Amygdala (tissue), 56 donors: ENCODE data around the gene TUBB4B.

Experiments
- DNase-seq, 56 donors: peaks; one replicate each; lab custom pipeline; 2025; lab: John Stamatoyannopoulos, UW

TUBB4B gene

DNA sequence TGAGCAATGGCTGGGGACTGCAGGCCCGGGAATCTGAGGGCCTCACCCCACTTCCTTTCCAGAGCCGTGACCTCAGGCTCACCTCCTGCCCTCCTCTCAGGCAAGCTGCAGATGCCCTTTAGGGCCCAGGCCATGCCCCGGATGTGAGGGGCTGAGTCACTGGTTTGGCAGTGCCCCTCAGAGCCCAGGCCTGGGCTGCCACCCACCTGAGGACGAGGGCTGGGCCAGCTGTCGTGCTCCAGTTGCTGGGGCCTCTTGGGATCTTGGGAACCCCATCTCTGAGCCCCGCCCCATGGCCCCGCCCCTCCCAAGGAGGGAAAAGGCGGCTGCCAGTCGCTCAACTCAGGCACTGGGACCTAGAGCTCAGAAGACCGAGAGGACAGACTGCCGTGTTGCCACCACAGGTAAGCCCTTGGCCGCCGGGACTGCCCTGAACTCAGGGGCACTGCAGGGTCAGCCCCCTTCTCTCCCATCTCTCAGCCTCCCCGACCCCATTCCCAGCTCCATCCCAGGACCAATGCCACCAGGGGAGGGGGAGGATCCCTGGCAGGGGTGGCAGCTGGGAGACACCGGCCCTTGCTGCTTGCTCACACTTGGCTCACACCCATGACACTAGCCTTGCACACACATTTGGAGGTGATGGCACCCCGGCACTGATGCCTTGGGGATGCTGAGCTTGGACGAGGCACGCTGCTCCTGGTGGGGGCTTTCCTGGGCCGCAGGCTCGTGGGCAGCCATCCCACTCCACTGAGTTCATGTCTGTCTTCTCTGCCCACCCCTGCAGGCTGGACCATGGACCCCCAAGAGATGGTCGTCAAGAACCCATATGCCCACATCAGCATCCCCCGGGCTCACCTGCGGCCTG is 16.0 kb upstream of the TUBB4B start, which contains the start of gene CYSRT1:
Gene CYSRT1 (plus strand): TSS at position 345 of the 865 bp plus-strand sequence. CDS start 448 bp downstream, at position 793.
- DNase-seq, result no peak

GRCh38 chr9:137225699-137226331 is 15.3 kb upstream of the TUBB4B start:
- DNase-seq, result no peak

DNA sequence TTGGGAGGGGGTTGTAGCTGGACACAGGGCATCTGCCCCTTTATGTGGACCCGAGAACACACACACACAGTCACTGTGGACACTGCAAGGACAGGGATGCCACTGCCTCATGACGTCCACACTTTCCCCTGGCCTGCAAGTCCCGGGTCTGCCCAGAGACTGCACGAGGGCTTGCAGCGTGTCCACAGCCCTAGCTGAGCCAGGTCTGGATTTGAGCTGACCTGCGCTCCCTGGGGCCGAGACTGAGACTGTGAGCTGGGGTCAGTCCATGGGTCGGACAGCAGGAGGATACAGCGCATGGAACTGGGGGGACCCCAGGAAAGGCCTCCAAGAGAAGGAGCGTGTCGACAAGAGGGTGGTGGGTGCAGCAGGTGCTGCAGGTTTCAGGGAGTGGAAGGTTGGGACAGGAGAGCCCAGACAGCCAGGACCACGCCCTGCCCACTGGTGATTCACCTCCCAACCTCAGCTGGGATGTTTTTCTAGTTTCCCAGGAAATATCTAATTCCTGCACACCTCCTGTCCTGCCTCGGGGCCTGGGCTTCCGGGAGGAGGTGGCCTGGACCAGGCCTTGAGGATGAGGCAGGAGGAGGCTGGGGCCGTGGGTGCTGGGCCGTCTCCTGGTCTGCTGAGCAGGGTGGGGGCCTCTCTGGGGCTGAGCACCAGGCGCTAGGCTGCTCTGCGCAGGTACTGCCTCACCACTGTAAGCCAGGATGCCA is 14.6 kb upstream of the TUBB4B start:
- no peak for DNase-seq

GRCh38 chr9:137227054-137227852 is 13.8 kb upstream of the TUBB4B start, which contains the start of gene RNF224:
RNF224 (plus strand) TSS chr9:137227502; CDS start chr9:137228336, 834 bp downstream.
- DNase-seq, result peak in 43 of 56 donors; percentile 3 to 75 (median 43)

GRCh38 chr9:137227853-137228505 is 13.1 kb upstream of the TUBB4B start:
- DNase-seq, result no peak

DNA sequence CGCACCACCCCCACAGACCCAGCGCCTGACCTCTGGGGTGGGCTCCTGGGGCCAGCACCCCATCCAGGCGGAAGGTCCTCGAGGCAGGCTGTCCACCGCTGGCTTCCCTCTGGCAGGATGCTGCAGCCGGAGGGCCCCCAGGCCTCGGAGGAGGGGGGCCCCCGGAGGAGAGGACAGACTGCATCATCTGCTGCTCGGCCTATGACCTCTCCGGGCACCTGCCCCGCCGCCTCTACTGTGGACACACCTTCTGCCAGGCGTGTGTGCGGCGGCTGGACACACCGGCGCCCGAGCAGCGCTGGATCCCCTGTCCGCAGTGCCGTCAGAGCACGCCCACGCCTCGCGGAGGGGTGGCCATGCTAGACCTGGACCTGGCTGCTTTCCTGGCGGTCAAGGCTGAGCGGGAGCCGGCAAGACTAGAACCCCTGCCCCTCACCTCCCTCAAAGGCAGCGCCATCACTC is 12.6 kb upstream of the TUBB4B start:
- no peak for DNase-seq

DNA sequence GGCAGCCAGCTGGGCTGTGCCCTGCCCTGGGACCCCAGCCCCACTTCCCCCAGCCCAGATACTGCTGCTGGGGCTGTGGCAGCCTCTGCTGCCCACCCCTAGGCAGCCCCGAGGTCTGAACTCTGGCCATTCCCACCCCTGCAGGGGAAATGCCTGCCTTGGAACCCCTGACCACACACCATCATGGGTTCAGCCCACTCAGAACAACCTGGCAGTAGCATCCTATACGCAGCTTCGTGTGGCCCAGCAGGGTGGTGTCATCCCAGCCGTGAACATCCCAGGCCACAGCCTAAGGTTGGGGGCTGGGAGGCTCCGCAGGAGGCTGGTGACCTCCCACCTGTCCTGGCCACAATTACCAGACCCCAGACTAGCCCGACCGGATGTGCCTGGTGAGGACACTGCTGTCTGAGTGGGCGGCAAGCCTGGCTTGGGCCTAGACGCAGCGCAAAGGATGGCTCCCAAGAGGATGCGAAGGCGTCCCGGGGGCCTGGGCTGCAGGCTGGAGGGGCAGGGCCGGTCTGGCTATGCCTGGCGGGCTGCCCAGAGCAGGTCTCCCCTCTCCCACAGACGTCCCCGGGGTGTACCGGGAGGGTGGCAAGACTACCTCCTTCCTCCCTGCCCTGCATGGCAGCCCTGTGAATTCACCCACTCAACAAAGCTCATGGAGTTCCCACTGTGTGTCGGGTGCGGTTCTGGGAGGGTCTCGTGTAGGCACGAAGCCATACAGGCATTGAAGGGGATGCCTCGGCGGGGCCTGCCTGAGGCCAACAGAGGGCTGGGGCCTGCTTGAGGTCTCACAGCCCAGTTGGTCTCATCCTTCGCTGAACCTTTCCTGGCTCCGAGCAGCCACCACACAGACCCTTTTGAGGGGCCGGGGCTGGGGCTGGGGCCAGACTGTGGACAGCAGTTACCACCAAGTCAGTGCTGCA is 11.9 kb upstream of the TUBB4B start:
- DNase-seq, result no peak

- DNase-seq, result no peak
Measured at GRCh38 chr9:137229903-137230704, 11.0 kb upstream of the TUBB4B start.

DNA sequence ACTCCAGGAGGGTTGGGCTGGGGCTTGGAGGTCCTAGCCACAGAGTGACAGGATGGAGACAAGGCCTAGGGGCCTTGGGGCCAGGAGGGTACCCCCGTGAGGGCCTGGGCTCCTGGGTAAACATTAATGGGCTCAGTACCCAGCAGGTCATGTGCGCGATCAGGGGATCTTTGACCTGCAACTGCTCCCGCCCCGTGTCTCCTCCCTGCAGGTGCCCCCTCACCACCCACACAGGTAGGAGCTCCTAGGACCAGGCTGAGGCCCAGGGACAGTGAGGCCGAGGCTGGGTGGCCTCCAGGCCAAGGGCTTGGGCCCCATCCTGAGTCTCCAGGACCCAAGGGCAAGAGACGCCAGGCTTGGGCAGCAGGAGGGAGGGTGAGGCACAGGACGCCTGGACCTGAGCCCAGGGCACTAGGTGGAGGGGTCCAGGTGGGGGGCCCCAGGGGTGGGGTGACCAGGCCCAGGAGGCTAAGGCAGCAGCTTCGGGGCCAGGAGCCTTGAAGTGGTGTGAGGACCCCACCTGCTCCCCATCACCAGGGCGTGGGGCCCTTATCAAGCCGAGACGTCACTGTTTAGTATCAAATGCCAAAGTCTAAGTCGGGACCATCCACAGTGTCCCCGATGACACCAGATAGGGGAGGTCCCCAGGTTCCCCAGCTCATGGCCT is 10.2 kb upstream of the TUBB4B start, which contains the start of gene SLC34A3:
Gene SLC34A3 (plus strand): TSS at position 197 of the 667 bp plus-strand sequence. CDS start 802 bp downstream, outside the sequence.
- no peak for DNase-seq

DNA sequence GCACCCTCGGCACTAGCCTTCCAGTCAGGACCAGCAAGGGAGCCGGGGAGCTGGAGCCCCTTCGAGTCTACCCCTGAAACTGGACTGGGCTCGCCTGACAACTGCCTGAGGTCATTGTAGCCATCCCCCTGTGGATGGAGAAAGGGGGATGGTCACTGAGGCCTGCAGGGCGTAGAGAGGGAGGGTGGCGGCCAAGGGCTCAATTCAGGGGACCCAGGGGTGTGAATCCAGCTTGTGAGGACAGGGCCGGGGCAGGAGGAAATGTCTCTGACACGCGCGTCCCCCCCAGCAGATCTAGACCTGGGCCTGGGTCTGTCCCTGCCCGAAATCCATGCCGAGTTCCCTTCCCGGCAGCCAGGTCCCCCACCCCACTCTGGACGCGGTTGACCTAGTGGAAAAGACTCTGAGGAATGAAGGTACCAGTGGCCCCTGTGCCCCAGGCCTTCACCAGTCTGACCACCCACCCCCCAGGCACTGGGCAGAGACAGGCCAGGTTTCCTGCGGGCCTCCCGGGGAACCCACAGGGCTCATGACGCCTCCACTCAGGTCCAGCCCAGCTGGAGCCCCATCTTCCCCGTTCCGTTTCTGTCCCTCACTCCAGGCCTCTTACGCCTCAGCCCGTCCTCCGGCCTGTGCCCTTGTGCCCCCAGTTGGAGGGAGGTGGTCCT is 9.6 kb upstream of the TUBB4B start:
- DNase-seq, result no peak

- DNase-seq, result no peak
Measured at GRCh38 chr9:137232101-137232500, 9.0 kb upstream of the TUBB4B start.

DNA sequence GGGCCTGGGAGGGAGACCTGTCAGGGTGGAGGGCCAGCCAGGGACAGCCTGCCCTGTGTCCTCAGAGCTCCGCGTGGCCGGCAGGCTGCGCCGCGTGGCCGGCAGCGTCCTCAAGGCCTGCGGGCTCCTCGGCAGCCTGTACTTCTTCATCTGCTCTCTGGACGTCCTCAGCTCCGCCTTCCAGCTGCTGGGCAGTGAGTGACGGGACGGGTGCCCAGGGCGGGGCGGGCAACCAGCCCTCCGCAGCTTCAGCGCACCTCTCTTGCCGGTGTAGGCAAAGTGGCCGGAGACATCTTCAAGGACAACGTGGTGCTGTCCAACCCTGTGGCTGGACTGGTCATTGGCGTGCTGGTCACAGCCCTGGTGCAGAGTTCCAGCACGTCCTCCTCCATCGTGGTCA is 8.6 kb upstream of the TUBB4B start:
- no peak for DNase-seq

- DNase-seq, result no peak
Measured at GRCh38 chr9:137233143-137233980, 7.7 kb upstream of the TUBB4B start.

DNA sequence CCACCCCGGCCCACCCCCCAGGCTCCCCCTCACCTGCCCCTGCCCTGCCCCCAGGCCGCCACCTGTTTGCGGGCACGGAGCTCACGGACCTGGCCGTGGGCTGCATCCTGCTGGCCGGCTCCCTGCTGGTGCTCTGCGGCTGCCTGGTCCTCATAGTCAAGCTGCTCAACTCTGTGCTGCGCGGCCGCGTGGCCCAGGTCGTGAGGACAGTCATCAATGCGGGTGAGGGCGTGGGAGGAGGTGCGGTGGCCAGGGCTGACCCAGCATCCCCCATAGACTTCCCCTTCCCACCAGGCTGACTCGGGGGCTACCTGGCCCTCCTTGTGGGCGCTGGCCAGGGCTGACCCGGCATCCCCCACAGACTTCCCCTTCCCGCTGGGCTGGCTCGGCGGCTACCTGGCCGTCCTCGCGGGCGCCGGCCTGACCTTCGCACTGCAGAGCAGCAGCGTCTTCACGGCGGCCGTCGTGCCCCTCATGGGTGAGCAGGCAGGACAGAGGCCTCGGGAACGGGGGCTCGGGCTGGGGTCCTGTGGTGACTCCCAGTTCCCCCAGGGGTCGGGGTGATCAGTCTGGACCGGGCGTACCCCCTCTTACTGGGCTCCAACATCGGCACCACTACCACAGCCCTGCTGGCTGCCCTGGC is 6.9 kb upstream of the TUBB4B start:
- DNase-seq, result no peak
